HPDE6-E6E7 (cell line): Measurements from ENCODE around the gene KCTD17.

Experiments
- DNase-seq: peaks from one replicate; pipeline ENCODE4 v3.0.0; 2011; ENCODE audit warnings: missing footprints; ENCODE audit errors: extremely low spot score

Gene KCTD17

GRCh38 chr22:37043209-37043827 lies 8.2 kb upstream of the KCTD17 start:
- DNase-seq, result no peak

DNA sequence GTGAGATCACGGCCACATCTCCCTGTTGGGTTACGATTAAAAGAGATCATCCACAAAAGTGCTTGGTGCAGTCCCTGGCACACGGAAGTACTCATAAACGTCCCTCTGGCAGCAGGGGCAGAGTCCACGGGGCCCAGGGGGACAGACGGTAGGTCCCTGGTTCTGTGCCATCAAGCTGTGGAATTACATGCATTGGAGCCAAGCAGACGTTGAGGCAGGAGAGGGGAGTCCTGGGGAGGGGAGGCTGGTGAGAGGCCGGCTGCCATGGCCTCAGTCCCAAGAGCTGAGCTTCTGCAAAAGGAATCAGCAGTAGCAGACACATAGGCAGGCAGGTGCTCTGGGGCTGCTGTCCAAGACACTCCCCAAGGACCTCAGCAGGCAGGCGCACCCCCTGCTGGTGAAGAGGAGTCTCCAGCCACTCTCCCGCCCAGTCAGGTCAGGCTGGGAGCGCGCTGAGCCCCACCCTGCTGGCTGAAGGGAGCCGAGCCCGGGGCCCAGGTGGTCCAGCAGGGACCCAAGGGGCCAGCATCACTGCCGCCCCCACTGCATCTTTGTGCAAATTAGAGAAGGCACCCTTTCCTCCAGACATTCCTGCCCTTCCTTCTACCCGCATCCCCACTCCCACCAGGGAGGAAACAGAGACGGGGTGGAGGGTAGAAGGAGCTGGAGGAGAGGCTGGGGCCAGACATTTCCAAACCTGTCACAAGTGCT lies 7.6 kb upstream of the KCTD17 start:
- DNase-seq, result peak; percentile 82

- DNase-seq, result peak; percentile 60
These were observed 6.6 kb upstream of the KCTD17 start for GRCh38 chr22:37044634-37045625.

DNA sequence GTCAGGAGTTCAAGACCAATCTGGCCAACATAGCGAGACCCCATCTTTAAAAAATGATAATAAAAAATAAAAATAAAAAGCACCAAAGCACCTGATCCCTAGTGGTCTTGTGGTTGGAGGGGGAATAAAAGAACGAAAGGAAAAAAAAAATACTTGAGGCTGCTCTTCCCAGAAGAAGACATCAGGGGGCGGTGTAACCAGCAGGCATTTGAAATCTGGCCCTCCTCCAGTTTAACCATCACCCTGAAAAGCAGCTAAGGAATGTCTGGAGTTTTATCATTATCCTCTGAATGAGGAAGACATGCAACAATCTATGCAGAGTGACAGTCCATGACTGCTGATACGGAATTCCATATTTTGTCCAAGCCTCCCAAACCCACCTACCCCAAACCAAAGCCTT lies 5.6 kb upstream of the KCTD17 start:
- no peak for DNase-seq

DNA sequence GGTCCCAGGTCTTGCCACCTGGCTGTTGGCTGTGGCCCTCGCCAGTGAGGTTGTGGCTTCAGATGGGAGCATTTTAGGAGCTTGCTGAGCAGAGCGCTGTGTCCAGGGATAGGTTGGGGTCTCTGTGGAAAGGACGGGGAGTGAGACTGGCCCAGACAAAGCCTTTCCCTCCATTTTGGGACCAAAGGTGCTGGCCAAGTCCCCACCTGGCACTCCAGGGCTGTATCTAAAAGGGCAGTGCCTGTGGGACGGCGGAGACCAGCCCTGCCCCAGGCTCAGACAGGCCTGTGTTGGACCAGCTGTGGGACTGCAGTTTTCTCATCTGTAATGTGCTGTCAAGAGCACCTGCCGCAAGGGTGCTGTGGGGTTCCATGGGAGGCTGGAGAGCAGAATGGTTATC lies 5.0 kb upstream of the KCTD17 start:
- DNase-seq, result no peak

GRCh38 chr22:37047006-37047405 lies 4.5 kb upstream of the KCTD17 start:
- no peak for DNase-seq

GRCh38 chr22:37048133-37048532 lies 3.4 kb upstream of the KCTD17 start:
- DNase-seq, result no peak

DNA sequence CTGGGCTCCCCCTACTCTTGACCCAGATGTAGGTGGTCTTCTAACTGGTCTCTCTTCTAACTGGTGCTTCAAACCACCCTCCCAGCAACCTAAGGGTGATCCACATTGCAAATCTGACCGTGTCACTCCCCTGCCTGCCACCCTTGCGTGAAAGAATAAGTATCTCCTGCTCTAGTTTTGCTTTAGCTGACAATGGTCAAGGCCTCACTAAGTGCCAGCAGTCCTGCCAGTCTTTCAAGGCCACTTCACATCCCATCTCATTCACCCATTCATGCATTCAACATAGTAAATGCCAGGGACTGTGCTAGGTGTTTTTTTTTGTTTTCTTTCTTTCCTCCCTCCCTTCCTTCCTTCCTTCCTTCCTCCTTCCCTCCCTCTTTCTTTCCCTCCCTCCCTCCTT lies 2.3 kb upstream of the KCTD17 start:
- DNase-seq, result no peak

GRCh38 chr22:37050913-37051312 lies 629 bp upstream of the KCTD17 start:
- DNase-seq, result no peak

GRCh38 chr22:37052386-37053309 lies 1.1 kb downstream of the KCTD17 start:
- DNase-seq, result no peak

GRCh38 chr22:37053310-37054055 lies 1.9 kb downstream of the KCTD17 start:
- no peak for DNase-seq

GRCh38 chr22:37054056-37054395 lies 2.5 kb downstream of the KCTD17 start:
- DNase-seq, result no peak

GRCh38 chr22:37054600-37055365 lies 3.2 kb downstream of the KCTD17 start:
- no peak for DNase-seq

- DNase-seq, result no peak
These were observed 4.7 kb downstream of the KCTD17 start for GRCh38 chr22:37056246-37056645.

DNA sequence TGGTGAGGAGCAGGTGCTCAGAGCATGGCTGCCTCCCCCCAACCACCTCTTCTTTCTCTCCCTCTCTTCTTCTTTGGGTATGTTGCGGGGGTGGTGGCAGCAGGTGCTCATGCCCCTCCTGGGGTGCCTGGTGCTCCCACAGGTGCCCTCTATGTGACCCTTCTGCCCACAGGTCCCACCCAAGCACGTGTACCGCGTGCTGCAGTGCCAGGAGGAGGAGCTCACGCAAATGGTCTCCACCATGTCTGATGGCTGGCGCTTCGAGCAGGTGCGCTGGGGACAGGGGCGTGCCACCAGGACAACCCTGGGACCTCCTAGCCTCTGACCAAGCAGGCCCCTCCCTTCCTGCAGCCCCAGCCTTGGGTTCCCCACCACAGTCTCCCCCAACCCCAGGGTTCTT lies 5.7 kb downstream of the KCTD17 start:
- no peak for DNase-seq

DNA sequence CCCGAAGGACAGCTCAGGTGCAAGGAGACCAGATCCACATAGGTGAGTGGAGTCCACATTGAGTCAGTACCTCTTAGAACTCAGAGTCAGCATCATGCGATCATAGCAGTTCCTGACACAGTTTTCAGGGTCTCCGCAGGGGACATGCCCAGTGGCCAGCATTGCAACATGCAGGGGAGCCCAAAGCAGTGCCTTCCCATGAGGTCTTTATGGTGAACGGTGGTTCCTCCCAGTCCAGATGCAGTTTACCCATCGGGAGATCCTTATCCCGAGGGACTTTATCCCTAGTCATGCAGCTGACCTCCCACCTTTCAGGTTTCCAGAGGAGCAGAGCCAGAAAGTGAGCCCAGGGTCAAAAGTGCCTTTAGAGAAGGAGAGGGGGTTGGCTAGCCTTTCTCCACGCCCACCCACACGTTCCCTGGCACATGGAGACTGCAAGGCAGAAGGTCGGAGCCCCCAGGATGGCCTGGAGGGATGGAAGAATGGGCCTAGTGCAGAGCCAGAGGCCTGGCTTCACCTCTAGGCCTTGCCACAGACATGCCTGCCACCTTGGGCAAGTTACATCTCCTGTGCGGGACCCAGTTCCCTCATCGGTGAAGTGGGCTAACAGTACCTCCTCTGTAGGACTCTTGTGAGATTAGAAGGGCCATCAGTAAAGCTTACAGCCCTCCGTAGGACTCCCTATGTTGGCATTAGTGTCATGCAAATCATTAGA lies 6.4 kb downstream of the KCTD17 start:
- DNase-seq, result no peak

DNA sequence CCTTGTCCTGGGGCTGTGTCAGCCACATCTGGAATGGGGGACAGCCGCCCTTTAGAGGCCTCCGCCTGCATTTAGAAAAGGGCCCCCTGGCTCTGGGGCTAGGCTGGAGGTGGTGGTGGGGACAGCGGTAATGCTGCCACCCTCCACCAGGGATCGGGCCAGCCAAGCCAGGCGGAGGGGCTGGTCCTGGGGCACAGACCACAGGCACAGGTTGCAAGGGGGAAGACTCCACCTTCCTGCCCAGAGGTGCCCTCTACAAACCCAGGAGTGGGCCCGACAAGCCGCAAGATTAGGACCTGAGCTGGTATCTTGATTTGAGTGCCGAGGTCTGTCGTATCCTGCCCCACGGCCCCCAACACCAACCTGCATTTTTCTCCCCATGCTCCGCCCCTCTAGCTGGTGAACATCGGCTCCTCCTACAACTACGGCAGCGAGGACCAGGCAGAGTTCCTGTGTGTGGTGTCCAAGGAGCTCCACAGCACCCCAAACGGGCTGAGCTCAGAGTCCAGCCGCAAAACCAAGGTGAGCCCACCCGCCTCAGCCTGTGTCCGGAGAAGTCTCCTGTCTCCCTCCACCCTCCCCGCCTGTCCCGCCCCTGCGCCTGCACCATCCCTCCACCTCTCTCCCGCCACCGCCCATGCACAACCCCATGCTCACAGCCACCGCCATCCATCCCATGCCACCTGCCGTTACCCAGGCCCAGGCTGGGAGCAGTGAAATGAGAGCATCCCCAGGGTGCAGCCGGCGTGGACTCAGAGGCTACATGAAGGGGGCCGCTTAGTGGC lies 7.6 kb downstream of the KCTD17 start:
- no peak for DNase-seq

- DNase-seq, result no peak
These were observed 8.4 kb downstream of the KCTD17 start for GRCh38 chr22:37059876-37060449.
